Measurements from ENCODE around the gene TUBB. TPM values are rescaled to one million over a fixed set of nuclear protein-coding genes. Genes with fewer than 3 reads are reported as not detected.

Gene TUBB
- polyA plus RNA-seq, 1 of the 3 experiments (the other 2 are of a cell fraction) = 1,037 TPM

DNA sequence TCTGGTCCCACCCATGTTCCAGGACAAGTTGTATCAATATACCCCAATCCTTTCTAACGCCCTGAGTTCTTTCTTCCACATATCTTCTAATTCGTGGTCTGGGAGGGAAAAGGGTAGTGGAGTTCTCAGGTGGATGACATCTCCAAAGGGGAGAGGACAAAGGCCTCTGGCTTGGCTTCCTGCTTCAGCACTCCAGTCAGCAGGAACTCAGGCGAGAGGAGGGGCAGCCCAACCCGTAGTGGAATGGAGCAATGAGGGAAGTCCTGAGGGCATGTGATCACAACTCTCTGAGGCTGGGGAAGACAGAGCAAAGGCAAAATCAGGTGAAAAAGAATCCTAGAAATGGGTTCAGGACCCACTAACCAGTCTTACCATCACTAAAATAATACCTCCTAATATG, 19.8 kb upstream of the TUBB start:
- Histone ChIP-seq H3K79me2 (ENCODE audit: insufficient read depth) (no peaks in the 10 kb centered on the region), H3K27me3 (ENCODE audit: insufficient read depth) (no peaks in the 10 kb centered on the region), H3K27ac (ENCODE audit: low read depth in 2 of 2, low read length in 1 of 2) (no peak overlapping the region), H2AFZ (ENCODE audit: low read depth) (no peak overlapping the region), H3K36me3 (replicated peaks in 1 of 2; ENCODE audit: control insufficient read depth in 1 of 2, insufficient read depth in 2 of 2, low read length in 1 of 2) (peaks cover 4 to 16% of the 10 kb centered on the region in 2 experiments), H3K4me3 (ENCODE audit: low read depth in 2 of 2, low read length in 1 of 2) (no peak overlapping the region), H3K4me1 (ENCODE audit: control insufficient read depth in 1 of 2, insufficient read depth in 2 of 2, low read depth in 1 of 2, low read length in 1 of 2) (no peaks in the 10 kb centered on the region), H3F3A (replicated peaks; ENCODE audit: insufficient read depth) (peaks cover 9% of the 10 kb centered on the region), H3K9me2 (no peaks in the 10 kb centered on the region), H3K9ac (no peak overlapping the region), H4K20me1 (ENCODE audit: insufficient read depth) (no peaks in the 10 kb centered on the region), H3K9me3 (no peaks in the 10 kb centered on the region), H3K4me2 (no peak overlapping the region)
- WGBS (ENCODE audit: low lambda C conversion rate) = 93% methylated on average over 4 of the region's 4 CpGs
- DNase-seq = no peak
- ChIA-PET CTCF (interaction anchor here (0.9 to 29.8 kb wide), 2 partner anchors 21 to 22 kb away, joined by 3 to 838 read pairs; partner anchors contain the start of genes FLOT1, MDC1 and TUBB), POLR2A (no interaction called here)
- TF ChIP-seq, protein P1, sequence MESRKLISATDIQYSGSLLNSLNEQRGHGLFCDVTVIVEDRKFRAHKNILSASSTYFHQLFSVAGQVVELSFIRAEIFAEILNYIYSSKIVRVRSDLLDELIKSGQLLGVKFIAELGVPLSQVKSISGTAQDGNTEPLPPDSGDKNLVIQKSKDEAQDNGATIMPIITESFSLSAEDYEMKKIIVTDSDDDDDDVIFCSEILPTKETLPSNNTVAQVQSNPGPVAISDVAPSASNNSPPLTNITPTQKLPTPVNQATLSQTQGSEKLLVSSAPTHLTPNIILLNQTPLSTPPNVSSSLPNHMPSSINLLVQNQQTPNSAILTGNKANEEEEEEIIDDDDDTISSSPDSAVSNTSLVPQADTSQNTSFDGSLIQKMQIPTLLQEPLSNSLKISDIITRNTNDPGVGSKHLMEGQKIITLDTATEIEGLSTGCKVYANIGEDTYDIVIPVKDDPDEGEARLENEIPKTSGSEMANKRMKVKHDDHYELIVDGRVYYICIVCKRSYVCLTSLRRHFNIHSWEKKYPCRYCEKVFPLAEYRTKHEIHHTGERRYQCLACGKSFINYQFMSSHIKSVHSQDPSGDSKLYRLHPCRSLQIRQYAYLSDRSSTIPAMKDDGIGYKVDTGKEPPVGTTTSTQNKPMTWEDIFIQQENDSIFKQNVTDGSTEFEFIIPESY (IDR thresholded peaks at IDR 0.05; ENCODE audit: borderline replicate concordance, low read depth) = no peak
- TF ChIP-seq, protein P2, sequence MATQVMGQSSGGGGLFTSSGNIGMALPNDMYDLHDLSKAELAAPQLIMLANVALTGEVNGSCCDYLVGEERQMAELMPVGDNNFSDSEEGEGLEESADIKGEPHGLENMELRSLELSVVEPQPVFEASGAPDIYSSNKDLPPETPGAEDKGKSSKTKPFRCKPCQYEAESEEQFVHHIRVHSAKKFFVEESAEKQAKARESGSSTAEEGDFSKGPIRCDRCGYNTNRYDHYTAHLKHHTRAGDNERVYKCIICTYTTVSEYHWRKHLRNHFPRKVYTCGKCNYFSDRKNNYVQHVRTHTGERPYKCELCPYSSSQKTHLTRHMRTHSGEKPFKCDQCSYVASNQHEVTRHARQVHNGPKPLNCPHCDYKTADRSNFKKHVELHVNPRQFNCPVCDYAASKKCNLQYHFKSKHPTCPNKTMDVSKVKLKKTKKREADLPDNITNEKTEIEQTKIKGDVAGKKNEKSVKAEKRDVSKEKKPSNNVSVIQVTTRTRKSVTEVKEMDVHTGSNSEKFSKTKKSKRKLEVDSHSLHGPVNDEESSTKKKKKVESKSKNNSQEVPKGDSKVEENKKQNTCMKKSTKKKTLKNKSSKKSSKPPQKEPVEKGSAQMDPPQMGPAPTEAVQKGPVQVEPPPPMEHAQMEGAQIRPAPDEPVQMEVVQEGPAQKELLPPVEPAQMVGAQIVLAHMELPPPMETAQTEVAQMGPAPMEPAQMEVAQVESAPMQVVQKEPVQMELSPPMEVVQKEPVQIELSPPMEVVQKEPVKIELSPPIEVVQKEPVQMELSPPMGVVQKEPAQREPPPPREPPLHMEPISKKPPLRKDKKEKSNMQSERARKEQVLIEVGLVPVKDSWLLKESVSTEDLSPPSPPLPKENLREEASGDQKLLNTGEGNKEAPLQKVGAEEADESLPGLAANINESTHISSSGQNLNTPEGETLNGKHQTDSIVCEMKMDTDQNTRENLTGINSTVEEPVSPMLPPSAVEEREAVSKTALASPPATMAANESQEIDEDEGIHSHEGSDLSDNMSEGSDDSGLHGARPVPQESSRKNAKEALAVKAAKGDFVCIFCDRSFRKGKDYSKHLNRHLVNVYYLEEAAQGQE (IDR thresholded peaks at IDR 0.05; ENCODE audit: low read depth, low read length) = no peak
- no peak for TF ChIP-seq FOXJ3 (CRISPR knock-in tag; IDR thresholded peaks at IDR 0.05)
- TF ChIP-seq GATA2 (CRISPR knock-in tag; IDR thresholded peaks at IDR 0.05) = no peak
- TF ChIP-seq ELF1 (IDR thresholded peaks at IDR 0.05) = no peak
- no peak for TF ChIP-seq SMC3 (IDR thresholded peaks at IDR 0.05; ENCODE audit: low read depth, low read length)
- TF ChIP-seq RAD21 (IDR thresholded peaks at IDR 0.05; ENCODE audit: low read length) = no peak
- no peak for TF ChIP-seq GABPA (IDR thresholded peaks at IDR 0.05; ENCODE audit: low read depth)
- no peak for TF ChIP-seq TAF1 (IDR thresholded peaks at IDR 0.05; ENCODE audit: borderline replicate concordance, low read depth, low read length)
- TF ChIP-seq TCF12 (IDR thresholded peaks at IDR 0.05) = no peak
- no peak for TF ChIP-seq FOSL2 (IDR thresholded peaks at IDR 0.05; ENCODE audit: borderline replicate concordance, low read depth)

DNA sequence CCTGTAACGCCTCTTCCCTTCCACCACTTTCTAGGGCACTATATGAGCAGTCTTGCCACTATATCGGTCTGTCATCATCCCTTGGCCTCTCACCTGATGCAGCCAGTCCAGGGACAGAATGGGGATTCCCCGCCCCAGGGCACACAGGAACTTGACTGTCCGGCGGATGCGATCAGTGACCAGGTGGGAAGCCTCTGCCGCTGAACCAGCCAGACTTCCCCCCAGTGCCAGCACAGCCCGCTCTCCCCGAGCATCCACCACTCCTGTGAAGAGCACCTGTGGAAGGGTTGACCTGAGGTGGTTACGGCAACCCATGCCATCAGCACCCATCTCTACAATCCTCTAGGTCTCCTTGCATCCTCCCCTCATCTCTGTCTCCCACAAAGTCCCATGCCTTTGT, 17.1 kb upstream of the TUBB start:
- H3K9me2 ChIP-seq = no peaks in the 10 kb centered on the region
- H3K27ac ChIP-seq (ENCODE audit: low read depth in 2 of 2, low read length in 1 of 2) = no peak overlapping the region
- TF ChIP-seq, protein P2 (IDR thresholded peaks at IDR 0.05; ENCODE audit: low read depth, low read length) = no peak
- TF ChIP-seq, protein P1 (IDR thresholded peaks at IDR 0.05; ENCODE audit: borderline replicate concordance, low read depth) = no peak
- TF ChIP-seq FOXJ3 (CRISPR knock-in tag; IDR thresholded peaks at IDR 0.05) (no peak), JUND (IDR thresholded peaks at IDR 0.05) (no peak), NRF1 (IDR thresholded peaks at IDR 0.05; ENCODE audit: low read depth, low read length) (no peak), ELF1 (IDR thresholded peaks at IDR 0.05) (no peak)
- H4K20me1 ChIP-seq (ENCODE audit: insufficient read depth) = no peaks in the 10 kb centered on the region
- H2AFZ ChIP-seq (ENCODE audit: low read depth) = no peak overlapping the region
- no peak for DNase-seq
- no peak overlapping the region for H3K9ac ChIP-seq
- no peaks in the 10 kb centered on the region for H3K4me1 ChIP-seq (ENCODE audit: control insufficient read depth in 1 of 2, insufficient read depth in 2 of 2, low read depth in 1 of 2, low read length in 1 of 2)
- H3K27me3 ChIP-seq (ENCODE audit: insufficient read depth) = no peaks in the 10 kb centered on the region
- H3F3A ChIP-seq (replicated peaks; ENCODE audit: insufficient read depth) = peaks cover 9% of the 10 kb centered on the region
- 98% methylated on average over 7 of the region's 10 CpGs for WGBS (ENCODE audit: low lambda C conversion rate)
- POLR2A ChIA-PET = interaction anchor here (1.3 to 1.8 kb wide), 2 partner anchors 12 to 14 kb away, joined by 3 to 5 read pairs; partner anchors contain the start of gene MDC1
- peaks cover 8 to 17% of the 10 kb centered on the region in 2 experiments for H3K36me3 ChIP-seq (replicated peaks in 1 of 2; ENCODE audit: control insufficient read depth in 1 of 2, insufficient read depth in 2 of 2, low read length in 1 of 2)
- no peaks in the 10 kb centered on the region for H3K79me2 ChIP-seq (ENCODE audit: insufficient read depth)
- no peak overlapping the region for H3K4me3 ChIP-seq (ENCODE audit: low read depth in 2 of 2, low read length in 1 of 2)
- H3K9me3 ChIP-seq = no peaks in the 10 kb centered on the region
- no peak overlapping the region for H3K4me2 ChIP-seq
- CTCF ChIA-PET = interaction anchor here (0.9 to 42.4 kb wide), 2 partner anchors 13 to 17 kb away, joined by 3 to 838 read pairs; partner anchors contain the start of genes DHX16, NRM and PPP1R18
